ENCODE measurements around the gene SERPINB2. TPM values are rescaled to one million over a fixed set of nuclear protein-coding genes. Genes with fewer than 3 reads are reported as not detected.
"Not testable (repeated sequence)": the region's sequence is repeated elsewhere in the genome, so short reads cannot be mapped to it uniquely, and the experiment has no call there.

SERPINB2 gene
- polyA plus RNA-seq, 1 donor (not counting 4 experiments of a cell fraction or from before 2014, with no cell fraction given): 733 TPM

- Histone ChIP-seq H3K27ac (ENCODE audit: control insufficient read depth, insufficient read depth, low read length) (no peak overlapping the region), H3K79me2 (ENCODE audit: control insufficient read depth, insufficient read depth, low read length) (no peaks in the 10 kb centered on the region), H3K4me2 (ENCODE audit: control insufficient read depth, extremely low read depth, insufficient read depth, low read depth, low read length) (no peak overlapping the region), H3K36me3 (ENCODE audit: control insufficient read depth in 2 of 2, extremely low read depth in 1 of 2, insufficient read depth in 2 of 2, low read length in 2 of 2) (no peaks in the 10 kb centered on the region), H3K27me3 (ENCODE audit: control insufficient read depth, extremely low read depth, insufficient read depth, low read length) (no peaks in the 10 kb centered on the region), H3K9me3 (ENCODE audit: control insufficient read depth, low read depth, low read length) (no peaks in the 10 kb centered on the region), H2AFZ (ENCODE audit: control insufficient read depth, low read length) (no peak overlapping the region), H3K9me1 (ENCODE audit: control insufficient read depth, extremely low read depth, insufficient read depth, low read length) (no peaks in the 10 kb centered on the region), H3K4me3 (ENCODE audit: control insufficient read depth in 2 of 3, extremely low read depth in 1 of 3, insufficient read depth in 2 of 3, low read depth in 1 of 3, low read length in 3 of 3) (no peak overlapping the region), H4K20me1 (ENCODE audit: control insufficient read depth, extremely low read depth, insufficient read depth, low read length) (no peaks in the 10 kb centered on the region), H3K9ac (ENCODE audit: control insufficient read depth, extremely low read depth, insufficient read depth, low read length) (no peak overlapping the region), H3K4me1 (ENCODE audit: control insufficient read depth, extremely low read depth, insufficient read depth, low read length) (peaks cover 8% of the 10 kb centered on the region)
- FAIRE-seq (no peak), DNase-seq (ENCODE audit: low read depth, low spot score) (no peak)
- TF ChIP-seq EZH2 (IDR thresholded peaks at IDR 0.05; ENCODE audit: low read length): no peak
- TF ChIP-seq, protein P1, sequence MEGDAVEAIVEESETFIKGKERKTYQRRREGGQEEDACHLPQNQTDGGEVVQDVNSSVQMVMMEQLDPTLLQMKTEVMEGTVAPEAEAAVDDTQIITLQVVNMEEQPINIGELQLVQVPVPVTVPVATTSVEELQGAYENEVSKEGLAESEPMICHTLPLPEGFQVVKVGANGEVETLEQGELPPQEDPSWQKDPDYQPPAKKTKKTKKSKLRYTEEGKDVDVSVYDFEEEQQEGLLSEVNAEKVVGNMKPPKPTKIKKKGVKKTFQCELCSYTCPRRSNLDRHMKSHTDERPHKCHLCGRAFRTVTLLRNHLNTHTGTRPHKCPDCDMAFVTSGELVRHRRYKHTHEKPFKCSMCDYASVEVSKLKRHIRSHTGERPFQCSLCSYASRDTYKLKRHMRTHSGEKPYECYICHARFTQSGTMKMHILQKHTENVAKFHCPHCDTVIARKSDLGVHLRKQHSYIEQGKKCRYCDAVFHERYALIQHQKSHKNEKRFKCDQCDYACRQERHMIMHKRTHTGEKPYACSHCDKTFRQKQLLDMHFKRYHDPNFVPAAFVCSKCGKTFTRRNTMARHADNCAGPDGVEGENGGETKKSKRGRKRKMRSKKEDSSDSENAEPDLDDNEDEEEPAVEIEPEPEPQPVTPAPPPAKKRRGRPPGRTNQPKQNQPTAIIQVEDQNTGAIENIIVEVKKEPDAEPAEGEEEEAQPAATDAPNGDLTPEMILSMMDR (optimal IDR thresholded peaks at IDR 0.05 in 1 of 3, IDR thresholded peaks at IDR 0.05 in 1 of 3, conservative IDR thresholded peaks at IDR 0.05 in 1 of 3; ENCODE audit: extremely low read depth in 1 of 3, insufficient read depth in 2 of 3, low read length in 3 of 3): no peak
- dilution Hi-C loops (cut with MboI; ENCODE audit: extremely low pct_ligation_motif_present, low sequenced_read_pairs): no loop called here
These were observed 52.5 kb downstream of the SERPINB2 start for GRCh38 chr18:63940008-63940407.

GRCh38 chr18:63940543-63941050, 53.1 kb downstream of the SERPINB2 start:
- FAIRE-seq; DNase-seq (ENCODE audit: low read depth, low spot score); H3K9me1 ChIP-seq (ENCODE audit: control insufficient read depth, extremely low read depth, insufficient read depth, low read length); H3K27me3 ChIP-seq (ENCODE audit: control insufficient read depth, extremely low read depth, insufficient read depth, low read length); H4K20me1 ChIP-seq (ENCODE audit: control insufficient read depth, extremely low read depth, insufficient read depth, low read length); H3K36me3 ChIP-seq (ENCODE audit: control insufficient read depth in 2 of 2, extremely low read depth in 1 of 2, insufficient read depth in 2 of 2, low read length in 2 of 2); dilution Hi-C loops (cut with MboI; ENCODE audit: extremely low pct_ligation_motif_present, low sequenced_read_pairs); H3K27ac ChIP-seq (ENCODE audit: control insufficient read depth, insufficient read depth, low read length); H3K9ac ChIP-seq (ENCODE audit: control insufficient read depth, extremely low read depth, insufficient read depth, low read length); H3K4me2 ChIP-seq (ENCODE audit: control insufficient read depth, extremely low read depth, insufficient read depth, low read depth, low read length); H3K4me1 ChIP-seq (ENCODE audit: control insufficient read depth, extremely low read depth, insufficient read depth, low read length); H3K4me3 ChIP-seq (ENCODE audit: control insufficient read depth in 2 of 3, extremely low read depth in 1 of 3, insufficient read depth in 2 of 3, low read depth in 1 of 3, low read length in 3 of 3); H3K79me2 ChIP-seq (ENCODE audit: control insufficient read depth, insufficient read depth, low read length); H3K9me3 ChIP-seq (ENCODE audit: control insufficient read depth, low read depth, low read length); H2AFZ ChIP-seq (ENCODE audit: control insufficient read depth, low read length): not testable (repeated sequence)
